Type B pancreatic cell (in vitro differentiated cells): ENCODE data around the gene AGL. TPM values are rescaled to one million over a fixed set of nuclear protein-coding genes. Genes with fewer than 3 reads are reported as not detected.
"Not testable (repeated sequence)": the region's sequence is repeated elsewhere in the genome, so short reads cannot be mapped to it uniquely, and the experiment has no call there.

ENCODE experiments used
- DNase-seq: peaks from one replicate; pipeline ENCODE4 v3.0.0; 2021; ENCODE audit warnings: mixed read lengths; ENCODE audit not compliant: unreplicated experiment; ENCODE audit errors: extremely low spot score
- H3K27ac Mint-ChIP-seq: 2 replicates; pipeline ENCODE4 v1.8.0; 2021; ENCODE audit warnings: mild to moderate bottlenecking, mixed read lengths
- H3K27me3 Mint-ChIP-seq: 2 replicates; pipeline ENCODE4 v1.8.0; 2021; ENCODE audit warnings: mixed read lengths
- H3K36me3 Mint-ChIP-seq: 2 replicates; pipeline ENCODE4 v1.8.0; 2021; ENCODE audit warnings: mixed read lengths
- H3K4me1 Mint-ChIP-seq: one replicate; pipeline ENCODE4 v1.8.0; 2021; ENCODE audit warnings: mixed read lengths; ENCODE audit not compliant: unreplicated experiment
- H3K4me3 Mint-ChIP-seq: 2 replicates; pipeline ENCODE4 v1.8.0; 2021; ENCODE audit warnings: mild to moderate bottlenecking, mixed read lengths
- H3K9me3 Mint-ChIP-seq: 2 replicates; pipeline ENCODE4 v1.8.0; 2021; ENCODE audit warnings: mixed read lengths
- CTCF ChIP-seq: fragments of 200-600 bp; sonication (generic); conservative IDR thresholded peaks from 2 replicates; pipeline ENCODE4 v1.5.0; 2021; ENCODE audit warnings: antibody characterized with exemption, mild to moderate bottlenecking
- total RNA-seq: library from RNA; stranded (reverse); gene quantifications from 2 replicates; pipeline ENCODE4 v1.2.1, GENCODE V29; 2021; ENCODE audit warnings: low replicate concordance

The AGL gene
- total RNA-seq, 1 donor from 2014 or later: 17.8 TPM

- Mint-ChIP-seq H3K36me3 (no peaks in the 10 kb centered on the region), H3K27me3 (no peaks in the 10 kb centered on the region), H3K9me3 (peaks cover 4% of the 10 kb centered on the region), H3K4me1 (no peaks in the 10 kb centered on the region), H3K4me3 (no peak overlapping the region), H3K27ac (no peak overlapping the region)
- no peak for DNase-seq
- no peak for TF ChIP-seq CTCF
Observed at GRCh38 chr1:99843760-99844159, 6.4 kb upstream of the AGL start.

DNA sequence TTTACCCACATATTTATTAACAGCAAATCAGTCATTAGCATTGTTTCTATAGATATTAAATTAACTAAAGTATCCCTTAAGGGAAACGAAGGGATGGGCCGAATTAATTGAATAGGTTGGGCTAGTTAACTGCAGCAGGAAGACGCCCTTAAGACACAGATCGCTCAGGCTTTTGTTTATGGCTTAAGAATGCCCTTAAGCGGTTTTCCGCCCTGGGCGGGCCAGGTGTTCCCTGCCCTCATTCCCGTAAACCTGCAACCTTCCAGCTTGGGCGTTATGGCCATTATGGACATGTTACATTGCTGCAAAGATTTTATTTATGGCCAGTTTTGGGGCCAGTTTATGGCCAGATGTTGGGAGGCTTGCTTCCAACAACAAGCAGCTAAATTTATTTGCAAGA is 5.0 kb upstream of the AGL start:
- not testable (repeated sequence) for DNase-seq, H3K36me3 Mint-ChIP-seq, H3K9me3 Mint-ChIP-seq, H3K4me1 Mint-ChIP-seq, H3K27me3 Mint-ChIP-seq, H3K27ac Mint-ChIP-seq, H3K4me3 Mint-ChIP-seq

GRCh38 chr1:99849413-99849743 is 783 bp upstream of the AGL start:
- H3K36me3 Mint-ChIP-seq: peaks cover 8% of the 10 kb centered on the region
- peaks cover 16% of the 10 kb centered on the region for H3K4me1 Mint-ChIP-seq
- peak overlapping the region; percentile 97 for H3K4me3 Mint-ChIP-seq
- peak overlapping the region; percentile 96 for H3K27ac Mint-ChIP-seq
- no peaks in the 10 kb centered on the region for H3K27me3 Mint-ChIP-seq
- TF ChIP-seq CTCF: no peak
- no peaks in the 10 kb centered on the region for H3K9me3 Mint-ChIP-seq
- no peak for DNase-seq

DNA sequence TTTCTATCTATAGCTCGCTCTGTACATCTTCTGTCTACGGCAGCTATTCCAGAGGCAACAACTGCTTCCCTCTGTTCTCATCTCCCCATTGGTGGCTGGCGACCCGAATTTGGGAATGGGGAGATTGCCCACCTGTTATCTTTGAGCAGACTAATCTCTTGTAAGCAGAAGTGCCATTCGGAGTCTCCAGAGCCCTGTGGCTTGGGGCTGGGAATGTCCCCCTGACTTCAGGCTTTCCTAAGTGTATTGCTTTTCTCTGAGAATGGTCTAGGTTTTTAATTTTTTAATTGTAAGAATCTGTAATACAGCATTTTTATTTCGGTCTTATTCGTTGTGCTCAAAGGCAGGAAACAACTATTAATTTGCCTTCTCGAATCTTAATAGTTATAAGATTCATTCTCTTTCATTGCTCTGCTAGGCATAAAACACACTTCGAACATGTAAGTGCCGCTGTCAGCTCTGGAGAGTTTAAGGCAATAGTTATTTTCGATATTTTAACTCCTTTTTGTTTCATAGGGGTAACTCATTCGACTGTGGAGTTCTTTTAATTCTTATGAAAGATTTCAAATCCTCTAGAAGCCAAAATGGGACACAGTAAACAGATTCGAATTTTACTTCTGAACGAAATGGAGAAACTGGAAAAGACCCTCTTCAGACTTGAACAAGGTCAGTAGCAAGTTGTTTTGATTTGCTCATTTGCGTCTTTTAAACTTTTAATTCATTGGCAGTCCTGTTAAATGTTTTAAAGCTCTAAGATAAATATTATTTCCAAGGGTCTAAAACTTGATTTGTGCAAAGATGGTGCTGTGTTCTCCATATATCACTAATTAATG is 514 bp downstream of the AGL start:
- no peak for DNase-seq
- peaks cover 8% of the 10 kb centered on the region for H3K36me3 Mint-ChIP-seq
- TF ChIP-seq CTCF: no peak
- H3K4me1 Mint-ChIP-seq: peaks cover 16% of the 10 kb centered on the region
- H3K27ac Mint-ChIP-seq: peak overlapping the region; percentile 92
- H3K4me3 Mint-ChIP-seq: peak overlapping the region; percentile 97
- H3K27me3 Mint-ChIP-seq: no peaks in the 10 kb centered on the region
- H3K9me3 Mint-ChIP-seq: no peaks in the 10 kb centered on the region

DNA sequence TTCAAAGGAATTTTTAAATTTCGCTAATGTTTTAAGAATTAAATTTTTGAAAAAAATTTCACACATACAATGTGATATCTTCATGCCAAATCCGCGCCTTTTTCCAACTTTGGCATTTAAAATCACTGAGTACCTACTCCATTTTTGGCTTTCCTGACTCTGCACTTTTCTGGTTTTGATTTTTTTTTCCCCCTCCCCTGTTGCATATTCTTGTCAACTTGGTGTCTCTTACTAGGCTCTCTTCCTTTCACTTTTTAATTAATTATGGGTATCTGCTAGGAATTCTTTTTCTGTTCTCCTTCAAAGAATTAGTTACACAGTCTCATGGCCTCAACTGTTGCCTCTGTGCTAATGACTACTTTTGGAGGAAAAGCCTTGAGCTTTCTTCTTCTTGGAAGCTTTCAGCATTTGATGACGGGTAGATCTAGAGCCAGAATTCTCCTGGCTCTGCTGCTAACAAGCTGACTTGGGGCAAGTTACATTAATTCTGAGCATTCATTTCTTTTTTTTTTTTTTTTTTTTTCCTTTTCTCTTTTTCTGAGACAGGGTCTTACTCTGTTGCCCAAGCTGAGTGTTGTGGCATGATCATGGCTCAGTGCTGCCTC is 1.8 kb downstream of the AGL start:
- H3K9me3 Mint-ChIP-seq: no peaks in the 10 kb centered on the region
- H3K36me3 Mint-ChIP-seq: peaks cover 12% of the 10 kb centered on the region
- H3K4me1 Mint-ChIP-seq: peaks cover 16% of the 10 kb centered on the region
- no peaks in the 10 kb centered on the region for H3K27me3 Mint-ChIP-seq
- H3K4me3 Mint-ChIP-seq: peak overlapping the region; percentile 54
- TF ChIP-seq CTCF: no peak
- H3K27ac Mint-ChIP-seq: peak overlapping the region; percentile 10
- no peak for DNase-seq

DNA sequence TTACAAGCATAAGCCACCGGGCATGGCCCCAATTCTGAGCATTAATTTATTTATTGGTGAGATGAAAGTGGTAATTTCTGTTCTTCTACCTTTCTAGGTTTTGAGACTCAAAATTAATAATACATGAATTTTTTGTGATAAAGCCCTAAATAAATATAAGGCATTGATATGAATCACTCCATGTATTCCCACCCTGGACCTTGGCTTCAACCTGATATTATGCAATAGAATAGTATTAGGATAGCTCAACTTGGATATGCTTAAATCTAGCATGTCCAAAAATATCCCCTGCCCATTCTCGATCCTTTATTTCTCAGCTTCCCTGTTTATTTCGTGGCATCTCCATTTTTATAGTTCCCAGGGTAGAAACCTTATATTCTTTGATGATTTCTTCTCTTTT is 2.5 kb downstream of the AGL start:
- Mint-ChIP-seq H3K27ac (no peak overlapping the region), H3K27me3 (no peaks in the 10 kb centered on the region)

More for the DNA sequence above, 2.5 kb downstream of the AGL start:
- peaks cover 16% of the 10 kb centered on the region for H3K4me1 Mint-ChIP-seq
- no peak for DNase-seq
- no peaks in the 10 kb centered on the region for H3K9me3 Mint-ChIP-seq
- peaks cover 12% of the 10 kb centered on the region for H3K36me3 Mint-ChIP-seq
- H3K4me3 Mint-ChIP-seq: peak overlapping the region; percentile 50
- TF ChIP-seq CTCF: no peak
